ENCODE data around the gene DPP10.

GRCh38 chr2:115580784-115581183 is 1138.3 kb downstream of the DPP10 start:
- TF ChIP-seq CTCF (IDR thresholded peaks at IDR 0.05) (no peak), ZFX (IDR thresholded peaks at IDR 0.05; ENCODE audit: borderline replicate concordance) (no peak)

All from 22Rv1 (cell line).